Central memory CD8-positive, alpha-beta T cell (primary cell): ENCODE results near the gene PRDM16.

Experiments
- ATAC-seq: fragments of 150-1000 bp; cut with Tn5 transposase; replicated peaks from 2 replicates; pipeline ENCODE4 v1.10.0; 2022; ENCODE audit warnings: mild to moderate bottlenecking, moderate FRiP score, moderate number of reproducible peaks; ENCODE audit not compliant: poor library complexity, severe bottlenecking; ENCODE audit errors: extremely low read depth
- DNase-seq, 2 donors: peaks; one replicate each; pipeline ENCODE4 v3.0.0; 2021; ENCODE audit warnings: low spot score in 2 of 2
- H3K27ac Mint-ChIP-seq: one replicate; pipeline ENCODE4 v1.8.0; 2022; ENCODE audit warnings: low read depth, mild to moderate bottlenecking, moderate library complexity, mixed read lengths
- H3K27me3 Mint-ChIP-seq: one replicate; pipeline ENCODE4 v1.8.0; 2022; ENCODE audit warnings: mixed read lengths
- H3K36me3 Mint-ChIP-seq: one replicate; pipeline ENCODE4 v1.8.0; 2022; ENCODE audit warnings: mild to moderate bottlenecking, moderate library complexity, mixed read lengths; ENCODE audit not compliant: insufficient read depth
- H3K4me1 Mint-ChIP-seq: one replicate; pipeline ENCODE4 v1.8.0; 2022; ENCODE audit warnings: mixed read lengths
- H3K4me3 Mint-ChIP-seq: one replicate; pipeline ENCODE4 v1.8.0; 2022; ENCODE audit warnings: mild to moderate bottlenecking, moderate library complexity, mixed read lengths
- H3K9me3 Mint-ChIP-seq: one replicate; pipeline ENCODE4 v1.8.0; 2022; ENCODE audit warnings: mixed read lengths

The PRDM16 gene

GRCh38 chr1:3410142-3410925 is 341.3 kb downstream of the PRDM16 start:
- Mint-ChIP-seq H3K27me3 (no peaks in the 10 kb centered on the region), H3K9me3 (no peaks in the 10 kb centered on the region), H3K4me3 (no peak overlapping the region), H3K36me3 (peaks cover 1% of the 10 kb centered on the region), H3K4me1 (no peaks in the 10 kb centered on the region), H3K27ac (no peak overlapping the region)
- DNase-seq, result no peak
- no peak for ATAC-seq

GRCh38 chr1:3411806-3412205 is 342.8 kb downstream of the PRDM16 start:
- no peak for DNase-seq
- ATAC-seq, result no peak
- no peaks in the 10 kb centered on the region for H3K27me3 Mint-ChIP-seq
- no peaks in the 10 kb centered on the region for H3K36me3 Mint-ChIP-seq
- no peaks in the 10 kb centered on the region for H3K4me1 Mint-ChIP-seq
- no peak overlapping the region for H3K27ac Mint-ChIP-seq
- no peaks in the 10 kb centered on the region for H3K9me3 Mint-ChIP-seq
- no peak overlapping the region for H3K4me3 Mint-ChIP-seq

GRCh38 chr1:3412376-3412775 is 343.4 kb downstream of the PRDM16 start:
- Mint-ChIP-seq H3K4me3 (no peak overlapping the region), H3K27ac (no peak overlapping the region), H3K36me3 (no peaks in the 10 kb centered on the region), H3K27me3 (no peaks in the 10 kb centered on the region), H3K4me1 (no peaks in the 10 kb centered on the region), H3K9me3 (no peaks in the 10 kb centered on the region)
- DNase-seq, result no peak
- ATAC-seq, result no peak

- Mint-ChIP-seq H3K4me3 (no peak overlapping the region), H3K27ac (no peak overlapping the region), H3K36me3 (no peaks in the 10 kb centered on the region), H3K27me3 (no peaks in the 10 kb centered on the region), H3K9me3 (no peaks in the 10 kb centered on the region), H3K4me1 (no peaks in the 10 kb centered on the region)
- DNase-seq, result no peak
- ATAC-seq, result no peak
These were observed 345.1 kb downstream of the PRDM16 start for GRCh38 chr1:3413975-3414710.

- ATAC-seq, result no peak
- DNase-seq, result no peak
- H3K36me3 Mint-ChIP-seq, result no peaks in the 10 kb centered on the region
- peaks cover 9% of the 10 kb centered on the region for H3K27me3 Mint-ChIP-seq
- no peaks in the 10 kb centered on the region for H3K9me3 Mint-ChIP-seq
- H3K4me1 Mint-ChIP-seq, result no peaks in the 10 kb centered on the region
- no peak overlapping the region for H3K4me3 Mint-ChIP-seq
- H3K27ac Mint-ChIP-seq, result no peak overlapping the region
These were observed 346.5 kb downstream of the PRDM16 start for GRCh38 chr1:3415260-3416090.

GRCh38 chr1:3417082-3417739 is 348.2 kb downstream of the PRDM16 start:
- Mint-ChIP-seq H3K4me3 (no peak overlapping the region), H3K36me3 (peaks cover 2% of the 10 kb centered on the region), H3K4me1 (no peaks in the 10 kb centered on the region), H3K27me3 (peaks cover 21% of the 10 kb centered on the region), H3K9me3 (no peaks in the 10 kb centered on the region), H3K27ac (no peak overlapping the region)
- no peak for DNase-seq
- ATAC-seq, result no peak

- Mint-ChIP-seq H3K27ac (no peak overlapping the region), H3K27me3 (peaks cover 21% of the 10 kb centered on the region), H3K9me3 (no peaks in the 10 kb centered on the region), H3K36me3 (peaks cover 2% of the 10 kb centered on the region), H3K4me1 (no peaks in the 10 kb centered on the region), H3K4me3 (no peak overlapping the region)
- ATAC-seq (no peak), DNase-seq (no peak)
These were observed 348.9 kb downstream of the PRDM16 start for GRCh38 chr1:3417934-3418333.

GRCh38 chr1:3418600-3418999 is 349.6 kb downstream of the PRDM16 start:
- Mint-ChIP-seq H3K4me3 (no peak overlapping the region), H3K4me1 (no peaks in the 10 kb centered on the region), H3K36me3 (peaks cover 2% of the 10 kb centered on the region), H3K27me3 (peaks cover 21% of the 10 kb centered on the region), H3K27ac (no peak overlapping the region), H3K9me3 (no peaks in the 10 kb centered on the region)
- no peak for ATAC-seq
- no peak for DNase-seq

GRCh38 chr1:3419415-3420204 is 350.6 kb downstream of the PRDM16 start:
- ATAC-seq (no peak), DNase-seq (no peak)
- Mint-ChIP-seq H3K27ac (no peak overlapping the region), H3K9me3 (no peaks in the 10 kb centered on the region), H3K27me3 (peaks cover 21% of the 10 kb centered on the region), H3K36me3 (peaks cover 2% of the 10 kb centered on the region), H3K4me1 (no peaks in the 10 kb centered on the region), H3K4me3 (no peak overlapping the region)

- peaks cover 2% of the 10 kb centered on the region for H3K36me3 Mint-ChIP-seq
- ATAC-seq (no peak), DNase-seq (no peak)
- peaks cover 21% of the 10 kb centered on the region for H3K27me3 Mint-ChIP-seq
- H3K27ac Mint-ChIP-seq, result no peak overlapping the region
- no peak overlapping the region for H3K4me3 Mint-ChIP-seq
- H3K9me3 Mint-ChIP-seq, result no peaks in the 10 kb centered on the region
- no peaks in the 10 kb centered on the region for H3K4me1 Mint-ChIP-seq
These were observed 351.4 kb downstream of the PRDM16 start for GRCh38 chr1:3420218-3420951.

- no peaks in the 10 kb centered on the region for H3K9me3 Mint-ChIP-seq
- H3K27ac Mint-ChIP-seq, result no peak overlapping the region
- ATAC-seq, result no peak
- H3K4me1 Mint-ChIP-seq, result no peaks in the 10 kb centered on the region
- peaks cover 21% of the 10 kb centered on the region for H3K27me3 Mint-ChIP-seq
- no peak for DNase-seq
- H3K36me3 Mint-ChIP-seq, result peaks cover 2% of the 10 kb centered on the region
- H3K4me3 Mint-ChIP-seq, result no peak overlapping the region
These were observed 353.6 kb downstream of the PRDM16 start for GRCh38 chr1:3422638-3423037.
